HepG2 (cell line): ENCODE results near the gene NFRKB. TPM values are rescaled to one million over a fixed set of nuclear protein-coding genes. Genes with fewer than 3 reads are reported as not detected.

Experiments used
- ATM ChIP-seq: fragments of 450-650 bp; IDR thresholded peaks from 2 replicates; pipeline ENCODE4 v1.7.1; 2017; ENCODE audit warnings: mild to moderate bottlenecking, borderline replicate concordance
- KLF6 ChIP-seq: IDR thresholded peaks from 2 replicates; pipeline ENCODE4 v1.8.0; 2016; ENCODE audit warnings: missing biosample characterization, missing genetic modification reagents
- MEIS1 ChIP-seq: sonication (generic); formaldehyde crosslinking; IDR thresholded peaks from 2 replicates; pipeline ENCODE4 v1.9.0; 2021; ENCODE audit warnings: mild to moderate bottlenecking, missing genetic modification reagents, moderate library complexity, borderline replicate concordance
- RERE ChIP-seq: IDR thresholded peaks from 2 replicates; pipeline ENCODE4 v1.6.1; 2016; ENCODE audit warnings: low read depth, missing genetic modification reagents, missing compliant biosample characterization
- SKI ChIP-seq: fragments of 450-650 bp; IDR thresholded peaks from one replicate; pipeline ENCODE4 v1.6.1; 2018; ENCODE audit warnings: mild to moderate bottlenecking; ENCODE audit not compliant: partially characterized antibody
- THYN1 ChIP-seq: sonication (generic); formaldehyde crosslinking; IDR thresholded peaks from 2 replicates; pipeline ENCODE4 v1.8.1; 2023; ENCODE audit warnings: low read depth, mild to moderate bottlenecking, moderate library complexity, missing genetic modification reagents, borderline replicate concordance
- ZFP1 ChIP-seq: IDR thresholded peaks from 2 replicates; pipeline ENCODE4 v1.6.1; 2016
- ZNF235 ChIP-seq: sonication (generic); formaldehyde crosslinking; IDR thresholded peaks from 2 replicates; pipeline ENCODE4 v1.8.1; 2023; ENCODE audit warnings: mild to moderate bottlenecking, missing genetic modification reagents, borderline replicate concordance
- ZNF292 ChIP-seq: sonication (generic); formaldehyde crosslinking; IDR thresholded peaks from 2 replicates; pipeline ENCODE4 v1.8.1; 2022; ENCODE audit warnings: mild to moderate bottlenecking, low read depth, missing genetic modification reagents, borderline replicate concordance
- ZNF513 ChIP-seq: sonication (generic); formaldehyde crosslinking; conservative IDR thresholded peaks from 2 replicates; pipeline ENCODE4 v1.5.0; 2020; ENCODE audit warnings: missing genetic modification reagents
- ZNF564 ChIP-seq: sonication (generic); formaldehyde crosslinking; IDR thresholded peaks from 2 replicates; pipeline ENCODE4 v1.8.1; 2023; ENCODE audit warnings: mild to moderate bottlenecking, missing genetic modification reagents
- ZNF567 ChIP-seq: sonication (generic); formaldehyde crosslinking; IDR thresholded peaks from 2 replicates; pipeline ENCODE4 v1.8.1; 2023; ENCODE audit warnings: mild to moderate bottlenecking, missing genetic modification reagents, borderline replicate concordance
- ZNF7 ChIP-seq: IDR thresholded peaks from 2 replicates; pipeline ENCODE4 v1.6.1; 2016; ENCODE audit warnings: missing biosample characterization, missing genetic modification reagents
- ZNF883 ChIP-seq: sonication (generic); formaldehyde crosslinking; IDR thresholded peaks from 2 replicates; pipeline ENCODE4 v1.5.1; 2020; ENCODE audit warnings: mild to moderate bottlenecking, missing genetic modification reagents; ENCODE audit errors: not compliant biosample characterization
- polyA plus RNA-seq, 8 experiments: library from polyadenylated mRNA; depleted of rRNA in 3 of 8; stranded (reverse) in 7 of 8; unstranded in 1 of 8; fragments of >200 nt; fragmentation: Illumina TruSeq in 4 of 8; extraction: Trizol in 4 of 8; gene quantifications; 2 replicates each; pipeline versions ENCODE4 v1.2.1 to v1.2.3, GENCODE V29; 2011 to 2016; ENCODE audit warnings: low read depth in 4 of 8, missing spikeins in 1 of 8, mixed read lengths in 1 of 8; ENCODE audit not compliant: insufficient read depth in 1 of 8
- total RNA-seq, 5 experiments: library from RNA; depleted of rRNA; stranded (reverse); fragments of >200 nt; fragmentation: Illumina TruSeq; extraction: Trizol; gene quantifications; 2 replicates each; pipeline ENCODE4 v1.2.3, GENCODE V29; 2016; ENCODE audit warnings: low read depth in 1 of 5
- TF ChIP-seq, protein P1 (sequence below): sonication (generic); formaldehyde crosslinking; IDR thresholded peaks from 2 replicates; pipeline ENCODE4 v1.5.0; 2020; ENCODE audit warnings: mild to moderate bottlenecking, missing genetic modification reagents
- TF ChIP-seq, protein P2 (sequence below): sonication (generic); formaldehyde crosslinking; IDR thresholded peaks from 2 replicates; pipeline ENCODE4 v1.5.0; 2020; ENCODE audit warnings: missing genetic modification reagents, mild to moderate bottlenecking, borderline replicate concordance
- TF ChIP-seq, protein P3 (sequence below): sonication (generic); formaldehyde crosslinking; IDR thresholded peaks from 2 replicates; pipeline ENCODE4 v1.8.0; 2023; ENCODE audit warnings: mild to moderate bottlenecking, missing genetic modification reagents

The NFRKB gene
- total and polyA plus RNA-seq, 2 of the 13 experiments (the other 11 are each of a cell fraction or from before 2014, with no cell fraction given) = 22.9 to 23.7 TPM

- TF ChIP-seq MEIS1 (CRISPR knock-in tag) = no peak
- 0 out of 2 replicates have a peak, but pooled peaks have one; percentile 48 for TF ChIP-seq KLF6 (CRISPR knock-in tag)
- TF ChIP-seq ZNF292 (CRISPR knock-in tag) = peak; percentile 63; the same call in 1 of the 2 replicates
- TF ChIP-seq, protein P1, sequence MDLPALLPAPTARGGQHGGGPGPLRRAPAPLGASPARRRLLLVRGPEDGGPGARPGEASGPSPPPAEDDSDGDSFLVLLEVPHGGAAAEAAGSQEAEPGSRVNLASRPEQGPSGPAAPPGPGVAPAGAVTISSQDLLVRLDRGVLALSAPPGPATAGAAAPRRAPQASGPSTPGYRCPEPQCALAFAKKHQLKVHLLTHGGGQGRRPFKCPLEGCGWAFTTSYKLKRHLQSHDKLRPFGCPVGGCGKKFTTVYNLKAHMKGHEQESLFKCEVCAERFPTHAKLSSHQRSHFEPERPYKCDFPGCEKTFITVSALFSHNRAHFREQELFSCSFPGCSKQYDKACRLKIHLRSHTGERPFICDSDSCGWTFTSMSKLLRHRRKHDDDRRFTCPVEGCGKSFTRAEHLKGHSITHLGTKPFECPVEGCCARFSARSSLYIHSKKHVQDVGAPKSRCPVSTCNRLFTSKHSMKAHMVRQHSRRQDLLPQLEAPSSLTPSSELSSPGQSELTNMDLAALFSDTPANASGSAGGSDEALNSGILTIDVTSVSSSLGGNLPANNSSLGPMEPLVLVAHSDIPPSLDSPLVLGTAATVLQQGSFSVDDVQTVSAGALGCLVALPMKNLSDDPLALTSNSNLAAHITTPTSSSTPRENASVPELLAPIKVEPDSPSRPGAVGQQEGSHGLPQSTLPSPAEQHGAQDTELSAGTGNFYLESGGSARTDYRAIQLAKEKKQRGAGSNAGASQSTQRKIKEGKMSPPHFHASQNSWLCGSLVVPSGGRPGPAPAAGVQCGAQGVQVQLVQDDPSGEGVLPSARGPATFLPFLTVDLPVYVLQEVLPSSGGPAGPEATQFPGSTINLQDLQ = no peak
- TF ChIP-seq THYN1 (CRISPR knock-in tag) = no peak
- TF ChIP-seq, protein P2, sequence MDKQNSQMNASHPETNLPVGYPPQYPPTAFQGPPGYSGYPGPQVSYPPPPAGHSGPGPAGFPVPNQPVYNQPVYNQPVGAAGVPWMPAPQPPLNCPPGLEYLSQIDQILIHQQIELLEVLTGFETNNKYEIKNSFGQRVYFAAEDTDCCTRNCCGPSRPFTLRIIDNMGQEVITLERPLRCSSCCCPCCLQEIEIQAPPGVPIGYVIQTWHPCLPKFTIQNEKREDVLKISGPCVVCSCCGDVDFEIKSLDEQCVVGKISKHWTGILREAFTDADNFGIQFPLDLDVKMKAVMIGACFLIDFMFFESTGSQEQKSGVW = no peak
- TF ChIP-seq ZNF564 (CRISPR knock-in tag) = no peak
- peak; percentile 32; the same call in 1 of the 2 replicates for TF ChIP-seq ZNF567
- TF ChIP-seq, protein P3, sequence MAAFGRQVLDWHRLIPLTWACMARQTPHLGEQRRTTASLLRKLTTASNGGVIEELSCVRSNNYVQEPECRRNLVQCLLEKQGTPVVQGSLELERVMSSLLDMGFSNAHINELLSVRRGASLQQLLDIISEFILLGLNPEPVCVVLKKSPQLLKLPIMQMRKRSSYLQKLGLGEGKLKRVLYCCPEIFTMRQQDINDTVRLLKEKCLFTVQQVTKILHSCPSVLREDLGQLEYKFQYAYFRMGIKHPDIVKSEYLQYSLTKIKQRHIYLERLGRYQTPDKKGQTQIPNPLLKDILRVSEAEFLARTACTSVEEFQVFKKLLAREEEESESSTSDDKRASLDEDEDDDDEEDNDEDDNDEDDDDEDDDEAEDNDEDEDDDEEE (CRISPR knock-in tag) = no peak
- no peak for TF ChIP-seq ZNF513 (CRISPR knock-in tag)
- no peak; the same call in 1 of the 2 replicates for TF ChIP-seq ZNF7 (CRISPR knock-in tag)
- TF ChIP-seq SKI = no peak
- peak; percentile 71; the same call in 1 of the 2 replicates for TF ChIP-seq RERE (CRISPR knock-in tag)
- TF ChIP-seq ZFP1 = no peak
- TF ChIP-seq ZNF883 (CRISPR knock-in tag) = no peak
- TF ChIP-seq ATM = no peak
- no peak for TF ChIP-seq ZNF235 (CRISPR knock-in tag)
Observed at GRCh38 chr11:129853518-129854231, 41.7 kb downstream of the NFRKB start (continued).
